ENCODE data around the gene DLD. TPM values are rescaled to one million over a fixed set of nuclear protein-coding genes. Genes with fewer than 3 reads are reported as not detected.
"Not testable (repeated sequence)": the region's sequence is repeated elsewhere in the genome, so short reads cannot be mapped to it uniquely, and the experiment has no call there.

DLD gene
- 60.3 to 69.6 TPM (median 62.7 TPM) in 3 replicates for total RNA-seq
- long read RNA-seq, transcript DLD-201 (14 exons, 3,755 nt) = major isoform, 106 of 165 reads
- long read RNA-seq, partial matches to known transcripts = 46 of 165 reads
- long read RNA-seq, other reads (novel, unspliced or antisense) = 13 of 165 reads

GRCh38 chr7:107890962-107891635 lies at the start of gene DLD:
TSS of gene DLD (plus strand) at chr7:107891183. CDS start at chr7:107891251, 68 bp downstream.
- TF ChIP-seq CTCF (IDR thresholded peaks at IDR 0.05) = no peak
- H3K4me1 Mint-ChIP-seq (ENCODE audit: low read depth) = peaks cover 35% of the 10 kb centered on the region
- peak within 1 kb of the TSS; percentile 100 for H3K27ac Mint-ChIP-seq (ENCODE audit: unreplicated experiment)
- peak; percentile 97 for DNase-seq (ENCODE audit: low spot score)
- peaks cover 4% of the 10 kb centered on the region for H3K27me3 Mint-ChIP-seq (ENCODE audit: low read depth)
- H3K36me3 Mint-ChIP-seq (ENCODE audit: low read depth) = peaks cover 8% of the 10 kb centered on the region
- no peaks in the 10 kb centered on the region for H3K9me3 Mint-ChIP-seq (ENCODE audit: low read depth)
- peak within 1 kb of the TSS; percentile 100 for H3K4me3 Mint-ChIP-seq (ENCODE audit: unreplicated experiment)

- Mint-ChIP-seq H3K27me3 (ENCODE audit: low read depth) (peaks cover 30% of the 10 kb centered on the region), H3K27ac (ENCODE audit: unreplicated experiment) (no peak overlapping the region), H3K4me3 (ENCODE audit: unreplicated experiment) (no peak overlapping the region), H3K4me1 (ENCODE audit: low read depth) (no peaks in the 10 kb centered on the region), H3K9me3 (ENCODE audit: low read depth) (no peaks in the 10 kb centered on the region), H3K36me3 (ENCODE audit: low read depth) (peaks cover 2% of the 10 kb centered on the region)
- DNase-seq (ENCODE audit: low spot score) = no peak
- TF ChIP-seq CTCF (IDR thresholded peaks at IDR 0.05) = no peak
These were observed 48.8 kb upstream of the DLD start for GRCh38 chr7:107842213-107842612.

GRCh38 chr7:107843184-107843583 lies 47.8 kb upstream of the DLD start:
- TF ChIP-seq CTCF (IDR thresholded peaks at IDR 0.05) = no peak
- no peak overlapping the region for H3K27ac Mint-ChIP-seq (ENCODE audit: unreplicated experiment)
- no peaks in the 10 kb centered on the region for H3K9me3 Mint-ChIP-seq (ENCODE audit: low read depth)
- no peak for DNase-seq (ENCODE audit: low spot score)
- peaks cover 2% of the 10 kb centered on the region for H3K36me3 Mint-ChIP-seq (ENCODE audit: low read depth)
- peaks cover 23% of the 10 kb centered on the region for H3K27me3 Mint-ChIP-seq (ENCODE audit: low read depth)
- H3K4me3 Mint-ChIP-seq (ENCODE audit: unreplicated experiment) = no peak overlapping the region
- H3K4me1 Mint-ChIP-seq (ENCODE audit: low read depth) = no peaks in the 10 kb centered on the region

- Mint-ChIP-seq H3K27ac (ENCODE audit: unreplicated experiment) (no peak overlapping the region), H3K4me1 (ENCODE audit: low read depth) (no peaks in the 10 kb centered on the region), H3K9me3 (ENCODE audit: low read depth) (no peaks in the 10 kb centered on the region), H3K36me3 (ENCODE audit: low read depth) (no peaks in the 10 kb centered on the region), H3K27me3 (ENCODE audit: low read depth) (peaks cover 17% of the 10 kb centered on the region), H3K4me3 (ENCODE audit: unreplicated experiment) (no peak overlapping the region)
- no peak for TF ChIP-seq CTCF (IDR thresholded peaks at IDR 0.05)
- no peak for DNase-seq (ENCODE audit: low spot score)
These were observed 44.7 kb upstream of the DLD start for GRCh38 chr7:107846324-107846723.

- Mint-ChIP-seq H3K27ac (ENCODE audit: unreplicated experiment) (no peak overlapping the region), H3K4me1 (ENCODE audit: low read depth) (no peaks in the 10 kb centered on the region), H3K4me3 (ENCODE audit: unreplicated experiment) (no peak overlapping the region), H3K27me3 (ENCODE audit: low read depth) (peaks cover 19% of the 10 kb centered on the region), H3K36me3 (ENCODE audit: low read depth) (no peaks in the 10 kb centered on the region), H3K9me3 (ENCODE audit: low read depth) (no peaks in the 10 kb centered on the region)
- no peak for TF ChIP-seq CTCF (IDR thresholded peaks at IDR 0.05)
- no peak for DNase-seq (ENCODE audit: low spot score)
These were observed 43.7 kb upstream of the DLD start for GRCh38 chr7:107847168-107847835.

- not testable (repeated sequence) for H3K4me1 Mint-ChIP-seq (ENCODE audit: low read depth); H3K4me3 Mint-ChIP-seq (ENCODE audit: unreplicated experiment); H3K27ac Mint-ChIP-seq (ENCODE audit: unreplicated experiment); H3K36me3 Mint-ChIP-seq (ENCODE audit: low read depth); H3K9me3 Mint-ChIP-seq (ENCODE audit: low read depth); DNase-seq (ENCODE audit: low spot score)
- peaks cover 19% of the 10 kb centered on the region for H3K27me3 Mint-ChIP-seq (ENCODE audit: low read depth)
These were observed 43.2 kb upstream of the DLD start for GRCh38 chr7:107847836-107848175.

GRCh38 chr7:107848211-107848610 lies 42.8 kb upstream of the DLD start:
- not testable (repeated sequence) for H3K4me3 Mint-ChIP-seq (ENCODE audit: unreplicated experiment); DNase-seq (ENCODE audit: low spot score); H3K4me1 Mint-ChIP-seq (ENCODE audit: low read depth); H3K9me3 Mint-ChIP-seq (ENCODE audit: low read depth); H3K36me3 Mint-ChIP-seq (ENCODE audit: low read depth); H3K27ac Mint-ChIP-seq (ENCODE audit: unreplicated experiment)
- peaks cover 16% of the 10 kb centered on the region for H3K27me3 Mint-ChIP-seq (ENCODE audit: low read depth)

All from chondrocyte (in vitro differentiated cells).